Stimulated activated CD4-positive, alpha-beta T cell treated with anti-CD3 and anti-CD28 coated beads, Interleukin-1b, Interleukin-23, amount 100 ng/mL, for 24 hours (primary cell): Measurements from ENCODE around the gene EPS15.
"Not testable (repeated sequence)": the region's sequence is repeated elsewhere in the genome, so short reads cannot be mapped to it uniquely, and the experiment has no call there.

Experiments used
- DNase-seq, 4 experiments: peaks; one replicate each; pipeline ENCODE4 v3.0.0-alpha.2; 2020; ENCODE audit warnings: low read depth in 4 of 4, low spot score in 1 of 4

The EPS15 gene

DNA sequence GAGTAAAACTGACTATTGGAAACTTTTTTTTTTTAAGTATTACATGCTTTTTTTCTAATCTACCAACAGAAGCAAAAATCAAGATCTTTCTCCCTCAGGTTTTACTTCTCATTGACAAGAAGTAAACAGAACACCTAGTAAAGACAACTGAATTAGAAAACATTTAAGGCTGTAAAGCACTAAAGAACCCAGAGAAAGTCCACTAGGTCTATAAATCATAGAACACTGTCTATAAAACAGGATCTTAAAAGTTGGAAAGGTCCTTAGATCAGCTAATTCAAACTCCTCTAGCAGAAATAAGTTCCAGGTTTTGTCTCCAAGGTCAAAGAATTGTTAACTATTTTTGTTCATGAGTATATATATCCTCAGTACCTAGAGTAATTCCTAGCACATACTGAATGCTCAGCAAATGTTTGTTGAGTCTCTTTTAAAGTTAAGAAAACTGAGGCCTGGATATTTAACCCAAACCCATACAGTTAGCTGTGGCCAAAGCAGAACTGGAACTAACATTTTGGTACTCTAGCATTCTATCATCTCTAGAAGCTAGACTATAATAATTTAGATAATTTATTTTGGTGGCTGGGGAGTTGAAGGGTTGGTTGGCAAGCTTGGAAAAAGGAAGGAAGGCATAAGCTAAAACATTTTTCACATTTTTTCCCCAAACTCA is 3.0 kb downstream of the EPS15 start:
- DNase-seq = no peak

DNA sequence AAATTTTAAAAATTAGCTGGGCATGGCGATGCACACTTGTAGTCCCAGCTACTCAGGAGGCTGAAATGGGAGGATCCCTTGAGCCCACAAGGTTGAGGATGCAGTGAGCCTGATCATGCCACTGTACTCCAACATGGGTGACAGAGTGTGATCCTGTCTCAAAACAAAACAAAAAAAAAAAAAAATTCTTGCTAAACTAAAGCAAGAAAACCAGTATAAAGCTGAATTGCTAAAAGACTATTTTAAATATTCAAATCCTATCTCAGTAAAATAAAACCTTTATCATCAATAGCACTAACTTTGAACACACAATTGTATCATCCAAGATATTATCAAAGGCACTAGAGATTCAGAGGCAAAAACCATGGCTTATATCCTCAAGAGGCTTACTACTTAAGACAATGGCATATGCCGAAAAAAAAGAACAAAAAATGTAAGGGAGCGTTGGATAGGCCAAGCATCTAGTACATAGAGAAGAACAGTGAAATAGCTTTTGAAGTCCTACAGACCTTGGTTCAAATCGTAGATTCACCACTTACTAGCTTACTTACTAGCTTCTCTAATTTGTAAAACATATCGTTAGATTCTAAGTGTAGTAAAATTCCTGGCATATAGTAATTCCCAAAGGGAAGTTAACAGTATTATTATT is 3.6 kb downstream of the EPS15 start:
- no peak for DNase-seq

DNA sequence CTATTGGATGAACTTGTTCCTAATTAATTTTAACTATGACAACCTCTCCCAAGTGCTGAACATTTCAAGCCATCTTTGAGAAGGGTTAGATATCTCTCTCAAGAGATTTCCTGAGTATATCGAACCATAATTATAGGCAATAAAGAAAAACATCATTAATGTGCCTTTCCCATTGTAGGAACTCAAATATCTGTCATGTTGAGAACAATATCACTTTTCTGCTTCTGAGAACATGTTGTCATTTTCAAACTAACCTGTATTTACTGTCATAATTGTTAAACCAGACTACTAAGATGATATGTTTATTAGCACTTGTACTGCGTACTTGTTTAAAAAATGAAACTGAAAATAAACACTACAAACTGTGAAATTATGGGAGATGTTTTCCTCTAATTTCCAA is 4.3 kb downstream of the EPS15 start:
- DNase-seq = no peak

DNA sequence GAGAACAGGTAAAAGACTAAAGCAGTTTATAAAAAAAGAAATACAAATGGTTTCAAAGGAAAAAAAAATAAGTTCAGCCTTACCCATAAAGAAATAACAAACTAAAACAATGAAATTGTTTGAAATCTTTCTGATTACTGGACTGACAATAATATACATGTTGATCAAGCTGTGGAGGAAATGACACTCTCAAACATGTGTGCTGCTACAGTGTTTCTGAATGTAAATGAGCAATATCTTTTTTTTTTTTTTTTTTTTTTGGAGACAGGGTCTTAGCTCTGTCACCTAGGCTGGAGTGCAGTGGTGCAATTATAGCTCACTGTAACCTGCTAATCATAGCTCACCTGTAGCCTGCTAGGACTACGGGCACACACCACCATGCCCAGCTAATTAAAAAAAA is 6.5 kb downstream of the EPS15 start:
- no peak for DNase-seq

DNA sequence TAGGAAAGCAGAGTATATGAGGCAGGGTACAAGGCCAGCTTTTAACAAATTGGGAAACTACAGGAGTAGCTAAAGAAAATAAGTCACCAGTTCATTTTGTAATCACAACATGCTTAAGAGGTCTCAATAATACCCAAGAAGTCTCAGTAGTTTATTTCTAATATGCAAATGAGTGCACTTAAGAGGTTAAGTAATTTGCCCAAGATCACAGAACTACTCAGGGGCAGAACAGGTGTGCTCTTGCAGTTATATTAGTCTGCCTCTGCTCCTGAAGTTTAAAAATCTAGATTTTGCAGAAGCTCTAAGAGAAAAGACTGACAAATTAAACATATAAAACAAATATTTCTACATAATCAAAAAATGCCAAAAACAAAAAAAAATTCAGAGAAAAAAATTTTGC is 6.9 kb downstream of the EPS15 start:
- no peak for DNase-seq

DNA sequence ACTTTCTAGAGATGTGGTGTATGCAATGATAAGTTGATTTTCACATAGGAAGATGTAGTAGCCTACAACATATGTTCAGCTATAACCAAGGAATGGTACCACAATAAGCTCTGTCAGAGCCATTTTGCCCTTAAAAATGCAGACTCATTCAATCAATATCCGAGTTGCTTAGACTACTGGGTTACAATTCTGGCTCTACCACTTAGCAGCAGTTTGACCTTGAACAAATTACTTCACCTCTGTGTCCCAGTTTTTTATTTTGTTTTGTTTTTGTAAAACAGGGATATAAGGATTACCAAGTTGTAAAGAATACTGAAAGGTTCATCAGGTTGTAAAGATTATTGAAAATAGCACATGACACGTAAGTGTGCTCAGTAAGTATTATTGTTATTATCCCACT is 9.3 kb downstream of the EPS15 start:
- no peak for DNase-seq

DNA sequence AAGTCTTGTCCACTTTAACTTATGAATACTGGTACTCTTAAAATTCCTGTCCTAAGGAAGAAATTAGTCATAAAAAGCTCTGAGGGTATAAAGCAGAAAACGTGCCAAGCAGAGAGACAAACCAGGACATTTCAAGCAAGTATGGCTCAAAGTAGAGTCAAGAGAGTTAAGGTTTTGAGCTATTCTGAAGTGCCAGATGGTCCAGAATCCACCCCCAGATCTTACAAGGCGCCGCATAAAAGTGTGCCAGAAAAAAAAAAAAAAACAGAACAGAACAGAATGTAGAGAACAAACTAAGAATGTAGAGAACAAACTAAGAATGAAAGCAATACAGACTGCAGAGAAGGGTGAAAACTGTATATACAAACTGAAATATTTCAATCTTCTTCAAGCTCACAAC is 12.5 kb downstream of the EPS15 start:
- DNase-seq = no peak

DNA sequence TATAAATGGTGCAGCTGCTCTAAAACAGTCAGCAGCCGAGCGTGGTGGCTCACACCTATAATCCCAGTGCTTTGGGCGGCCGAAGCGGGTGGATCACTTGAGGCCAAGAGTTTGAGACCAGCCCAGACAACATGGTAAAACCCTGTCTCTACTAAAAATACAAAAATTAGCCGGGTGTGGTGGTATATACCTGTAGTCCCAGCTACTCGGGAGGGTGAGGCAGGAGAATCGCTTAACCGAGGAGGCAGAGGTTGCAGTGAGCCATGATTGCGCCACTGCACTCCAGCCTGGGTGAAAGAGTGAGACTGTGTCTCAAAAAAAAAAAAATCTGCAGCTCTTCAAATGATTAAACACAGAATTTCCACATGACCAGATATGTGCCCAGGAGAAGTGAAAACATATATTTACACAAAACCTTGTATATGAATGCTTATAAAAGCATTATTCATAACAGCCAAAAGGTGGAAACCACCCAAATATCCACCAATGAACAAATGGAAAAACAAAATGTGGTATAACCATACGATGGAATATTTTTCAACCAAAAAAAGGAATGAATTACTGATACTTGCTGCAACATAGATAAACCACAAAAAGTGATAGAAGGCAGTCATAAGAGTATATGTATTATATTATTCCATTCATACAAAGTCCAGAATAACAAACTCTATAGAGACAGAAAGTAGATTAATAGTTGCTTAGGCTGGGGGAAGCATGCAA is 14.1 kb downstream of the EPS15 start:
- no peak for DNase-seq

DNA sequence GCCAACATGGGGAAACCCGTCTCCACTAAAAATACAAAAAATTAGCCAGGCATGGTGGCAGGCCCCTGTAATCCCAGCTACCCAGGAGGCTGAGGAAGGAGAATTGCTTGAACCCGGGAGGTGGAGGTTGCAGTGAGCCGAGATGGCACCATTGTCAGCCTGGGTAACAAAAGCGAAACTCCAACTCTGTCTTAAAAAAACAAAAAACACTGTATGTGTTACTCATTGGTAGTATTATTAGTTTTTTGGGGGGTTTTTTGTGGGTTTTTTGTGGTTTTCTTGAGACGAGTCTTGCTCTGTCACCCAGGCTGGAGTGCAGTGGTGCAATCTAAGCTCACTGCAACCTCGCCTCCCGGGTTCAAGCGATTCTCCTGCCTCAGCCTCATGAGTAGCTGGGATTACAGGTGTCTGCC is 17.8 kb downstream of the EPS15 start:
- DNase-seq = not testable (repeated sequence)

DNA sequence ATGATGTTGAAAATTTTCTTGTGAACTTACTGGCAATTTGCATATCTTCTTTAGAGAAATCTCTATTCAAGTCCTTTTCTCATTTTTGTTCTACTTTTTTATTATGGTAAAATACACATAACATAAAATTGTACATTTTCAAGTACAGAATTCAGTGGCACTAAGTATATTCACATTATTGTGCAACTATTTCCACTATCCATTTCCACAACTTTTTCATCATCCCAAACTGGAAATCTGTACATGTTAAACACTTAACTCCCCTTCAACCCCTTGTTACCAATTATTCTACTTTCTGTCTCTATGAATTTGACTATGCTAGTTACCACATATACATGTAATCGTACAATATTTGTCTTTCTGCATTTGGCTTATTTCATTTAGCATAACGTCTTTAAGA is 19.4 kb downstream of the EPS15 start:
- no peak for DNase-seq

DNA sequence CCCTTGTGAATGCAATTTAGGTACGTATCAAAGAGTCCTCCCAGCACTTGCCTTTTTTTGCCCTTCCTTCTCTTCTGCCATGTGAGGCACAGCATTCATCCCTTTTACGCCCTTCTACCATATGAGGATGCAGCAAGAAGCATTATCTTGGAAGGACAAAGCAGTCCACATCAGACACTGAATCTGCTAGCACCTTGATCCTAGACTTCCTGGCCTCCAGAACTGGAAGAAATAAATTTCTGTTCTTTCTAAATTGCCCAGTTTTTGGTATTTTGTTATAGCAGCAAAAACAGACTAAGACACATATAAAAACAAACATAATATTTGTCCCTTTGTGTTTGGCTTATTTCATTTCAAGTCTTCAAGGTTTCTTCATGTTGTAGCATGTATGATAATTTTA is 20.1 kb downstream of the EPS15 start:
- no peak for DNase-seq

DNA sequence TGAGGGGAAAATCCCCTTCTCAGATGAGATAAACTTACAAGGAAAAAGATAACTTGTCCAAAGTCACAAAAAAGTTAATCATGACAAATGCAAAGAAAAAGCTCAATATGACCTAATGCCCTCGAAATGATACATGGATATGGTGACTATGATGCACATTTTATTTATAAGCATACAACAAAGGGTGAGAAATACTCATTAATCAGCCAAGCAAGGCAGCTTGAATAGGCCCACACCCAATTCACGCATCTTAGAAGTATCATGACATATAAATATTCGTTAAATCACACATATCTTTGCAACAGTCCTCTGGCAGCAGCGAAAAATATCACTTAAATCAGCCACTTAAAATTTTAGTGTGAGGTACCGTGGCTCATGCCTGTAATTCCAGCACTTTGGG is 21.7 kb downstream of the EPS15 start:
- no peak for DNase-seq

DNA sequence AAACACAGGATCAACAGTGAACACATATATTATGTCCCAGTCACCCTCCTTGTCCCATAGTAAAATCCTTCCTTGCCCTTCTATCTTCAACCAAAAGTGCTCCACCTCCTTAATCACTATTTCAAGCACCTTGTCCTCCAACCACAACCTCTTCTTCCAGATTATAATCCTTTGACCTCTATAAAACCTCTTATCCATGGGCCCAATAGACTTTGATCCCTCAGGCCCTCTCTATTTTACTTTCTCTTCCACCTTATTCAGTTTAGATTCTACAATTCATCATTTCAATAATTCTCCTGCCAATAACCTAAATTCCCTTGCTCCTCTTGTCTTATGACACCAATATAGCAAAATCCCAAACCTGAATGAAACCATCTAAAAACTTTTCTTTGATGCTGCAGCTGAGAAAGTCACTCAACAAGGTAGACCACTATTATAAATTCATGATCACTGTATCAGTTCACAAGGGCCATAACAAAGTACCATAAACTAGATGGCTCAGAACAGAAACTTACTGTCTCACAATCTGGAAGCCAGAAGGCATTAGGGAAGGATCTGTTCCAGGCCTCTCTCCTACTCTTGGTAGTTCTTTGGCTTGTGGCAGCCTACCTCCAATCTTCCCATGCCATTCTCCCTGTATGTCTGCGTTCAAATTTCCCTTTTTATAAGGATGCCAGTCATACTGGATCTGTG is 24.8 kb downstream of the EPS15 start:
- no peak for DNase-seq

DNA sequence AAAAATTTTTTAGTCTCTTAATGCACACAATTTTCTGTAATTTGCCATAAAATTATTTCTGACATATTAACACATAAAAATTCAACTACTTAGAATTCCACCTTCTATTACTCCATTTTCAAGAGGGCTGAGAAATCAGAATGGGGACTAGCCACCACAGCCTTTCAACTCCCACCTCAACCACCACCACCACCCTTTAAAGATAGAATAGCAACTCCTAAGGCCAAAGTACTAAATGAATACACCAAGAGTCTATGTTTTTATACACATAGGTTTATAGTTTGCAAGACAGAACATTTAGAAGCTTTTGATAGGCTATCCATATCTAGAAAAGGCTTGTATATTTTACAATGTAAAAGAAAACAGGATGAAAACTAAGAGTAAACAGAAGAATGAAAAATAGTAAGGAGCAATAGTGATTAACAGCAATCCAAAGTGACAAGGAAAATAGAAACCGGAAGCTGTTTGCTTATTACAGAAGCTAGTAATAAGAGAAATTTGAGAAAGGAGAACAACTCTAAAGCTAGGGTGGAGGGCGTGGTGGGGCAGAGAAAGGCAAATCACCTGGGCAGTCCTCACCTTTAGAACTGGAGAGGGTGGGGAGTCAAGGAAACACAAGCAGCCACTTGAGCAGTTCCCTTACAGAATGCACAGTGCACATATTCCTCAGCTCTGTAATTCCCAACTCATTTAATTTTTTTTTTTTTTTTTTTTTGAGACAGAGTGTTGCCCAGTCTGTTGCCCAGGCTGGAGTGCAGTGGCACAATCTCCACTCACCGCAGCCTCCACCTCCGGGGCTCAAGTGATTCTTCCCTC is 27.7 kb downstream of the EPS15 start:
- no peak for DNase-seq

DNA sequence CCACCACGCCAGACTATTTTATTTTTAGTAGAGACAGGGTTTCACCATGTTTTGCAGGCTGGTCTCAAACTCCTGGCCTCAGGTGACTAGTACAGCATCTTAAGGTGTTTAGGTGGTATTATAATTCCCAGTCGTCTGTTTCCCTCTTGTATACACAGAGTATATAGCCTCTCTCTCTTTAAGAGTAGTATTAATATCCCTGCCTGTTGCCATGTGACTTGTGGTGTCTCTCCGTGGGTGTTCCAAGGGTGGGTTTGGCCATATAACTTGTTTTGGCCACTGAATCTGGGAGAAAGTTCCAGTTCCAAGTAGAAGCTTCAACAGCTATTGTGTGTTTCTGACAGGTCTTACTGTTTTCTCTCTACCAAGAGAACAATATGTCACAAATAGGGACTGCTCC is 29.6 kb downstream of the EPS15 start:
- no peak for DNase-seq

DNA sequence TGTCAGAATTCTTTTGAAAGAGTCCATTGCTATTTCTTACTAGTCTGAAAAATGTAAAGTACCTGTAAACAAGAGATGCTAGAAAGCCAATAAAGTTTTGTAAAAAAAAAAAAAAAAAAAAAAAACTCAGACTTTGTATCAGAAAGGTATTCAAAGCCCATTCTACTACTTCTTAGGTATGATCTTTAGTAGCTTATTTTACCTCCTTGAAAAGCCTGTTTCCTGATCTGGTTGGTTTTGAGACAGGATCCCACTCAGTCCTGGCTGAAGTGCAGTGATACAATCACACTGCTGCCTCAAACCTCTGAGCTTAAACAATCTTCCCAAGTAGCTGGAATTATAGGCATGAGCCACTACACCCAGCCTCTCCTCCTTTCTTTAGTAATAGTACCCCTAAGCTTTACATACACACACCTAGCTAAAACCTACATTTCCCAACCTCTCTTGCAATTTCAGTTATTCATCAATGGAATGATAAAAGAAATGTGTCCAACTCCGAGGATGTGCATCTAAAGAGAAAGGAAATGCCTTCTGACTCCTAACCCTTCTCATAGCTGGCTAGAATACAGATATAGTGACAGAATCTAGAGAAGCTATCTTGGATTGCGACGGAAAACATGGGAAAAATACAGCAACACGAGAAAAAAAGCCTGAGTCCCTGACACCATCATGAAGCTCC is 30.6 kb downstream of the EPS15 start:
- DNase-seq = no peak

DNA sequence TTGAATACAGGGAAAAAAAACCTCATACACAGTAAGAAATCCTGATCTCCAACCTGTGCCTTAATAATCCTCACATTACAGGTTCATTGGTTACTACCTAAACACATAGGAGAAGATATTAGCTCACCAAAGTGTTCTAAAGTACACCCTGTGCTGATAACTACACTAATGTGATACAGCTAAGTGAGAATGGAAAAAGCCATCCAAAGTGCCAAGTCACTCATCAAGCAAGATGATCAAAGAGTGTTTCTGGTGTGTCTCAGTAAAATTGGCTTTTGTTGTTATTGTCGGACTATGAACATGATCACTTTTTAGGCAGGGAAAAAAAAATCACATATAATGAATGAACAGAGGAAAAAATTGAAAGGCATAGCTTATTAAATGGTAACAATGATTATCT is 31.4 kb downstream of the EPS15 start:
- no peak for DNase-seq

DNA sequence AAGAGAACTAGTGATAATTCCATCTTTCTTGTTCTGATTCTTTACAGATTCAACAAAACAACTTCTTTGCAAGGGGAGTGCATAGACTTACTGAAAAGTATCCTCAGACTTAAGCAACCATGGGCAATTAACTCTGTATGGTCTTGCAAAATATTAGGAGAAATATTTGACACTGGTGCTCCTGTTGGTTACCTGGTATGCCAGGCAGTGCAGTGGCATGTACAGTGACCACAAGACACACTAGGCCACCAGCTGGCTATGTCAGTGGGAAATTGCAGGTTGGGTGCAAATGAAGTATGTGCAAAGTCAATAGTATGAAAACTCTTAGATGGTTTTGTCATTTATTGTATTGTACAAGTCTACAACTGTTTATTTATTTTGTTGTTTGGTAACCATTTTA is 34.5 kb downstream of the EPS15 start:
- DNase-seq = no peak

DNA sequence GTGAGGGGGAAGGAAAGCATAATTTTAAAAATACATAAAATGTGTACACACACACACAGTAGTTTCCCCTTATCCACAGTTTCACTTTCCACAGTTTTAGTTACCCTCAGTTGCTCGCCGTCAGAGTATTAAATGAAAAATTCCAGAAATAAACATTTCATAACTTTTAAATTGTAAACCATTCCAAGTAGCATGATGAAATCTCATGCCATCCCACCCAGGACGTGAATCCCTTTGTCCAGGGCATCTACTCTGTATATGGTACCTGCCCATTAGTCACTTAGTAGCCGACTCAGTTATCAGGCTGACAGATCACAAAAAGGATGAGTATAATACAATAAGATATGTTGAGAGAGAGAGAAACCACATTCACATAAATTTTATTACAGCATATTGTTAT is 36.2 kb downstream of the EPS15 start:
- DNase-seq = no peak

DNA sequence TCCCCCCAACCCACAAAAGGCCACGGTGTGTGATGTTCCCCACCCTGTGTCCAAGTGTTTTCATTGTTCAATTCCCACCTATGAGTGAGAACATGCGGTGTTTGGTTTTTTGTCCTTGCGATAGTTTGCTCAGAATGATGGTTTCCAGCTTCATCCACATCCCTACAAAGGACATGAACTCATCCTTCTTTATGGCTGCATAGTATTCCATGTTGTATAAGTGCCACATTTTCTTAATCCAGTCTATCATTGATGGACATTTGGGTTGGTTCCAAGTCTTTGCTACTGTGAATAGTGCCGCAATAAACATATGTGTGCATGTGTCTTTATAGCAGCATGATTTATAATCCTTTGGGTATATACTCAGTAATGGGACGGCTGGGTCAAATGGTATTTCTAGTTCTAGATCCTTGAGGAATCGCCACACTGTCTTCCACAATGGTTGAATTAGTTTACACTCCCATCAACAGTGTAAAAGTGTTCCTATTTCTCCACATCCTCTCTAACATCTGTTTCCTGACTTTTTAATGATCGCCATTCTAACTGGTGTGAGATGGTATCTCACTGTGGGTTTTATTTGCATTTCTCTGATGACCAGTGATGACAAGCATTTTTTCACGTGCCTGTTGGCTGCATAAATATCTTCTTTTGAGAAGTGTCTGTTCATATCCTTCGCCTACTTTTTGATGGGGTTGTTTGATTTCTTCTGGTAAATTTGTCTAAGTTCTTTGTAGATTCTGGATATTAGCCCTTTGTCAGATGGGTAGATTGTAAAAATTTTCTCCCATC is 44.0 kb downstream of the EPS15 start:
- DNase-seq = not testable (repeated sequence)
